GM21423 (cell line): ENCODE data around the gene DACT1.

Experiments
- ATAC-seq: cut with Tn5 transposase; IDR thresholded peaks from one replicate; pipeline ENCODE4 v1.9.1; 2021; ENCODE audit warnings: mild to moderate bottlenecking, moderate library complexity; ENCODE audit not compliant: unreplicated experiment

The DACT1 gene

GRCh38 chr14:58663494-58664111, 25.8 kb downstream of the DACT1 start:
- no peak for ATAC-seq

GRCh38 chr14:58665773-58666500, 28.2 kb downstream of the DACT1 start:
- ATAC-seq, result no peak

- ATAC-seq, result no peak
These were observed 29.0 kb downstream of the DACT1 start for GRCh38 chr14:58666737-58667136.

GRCh38 chr14:58667900-58668299, 30.1 kb downstream of the DACT1 start:
- ATAC-seq, result no peak

DNA sequence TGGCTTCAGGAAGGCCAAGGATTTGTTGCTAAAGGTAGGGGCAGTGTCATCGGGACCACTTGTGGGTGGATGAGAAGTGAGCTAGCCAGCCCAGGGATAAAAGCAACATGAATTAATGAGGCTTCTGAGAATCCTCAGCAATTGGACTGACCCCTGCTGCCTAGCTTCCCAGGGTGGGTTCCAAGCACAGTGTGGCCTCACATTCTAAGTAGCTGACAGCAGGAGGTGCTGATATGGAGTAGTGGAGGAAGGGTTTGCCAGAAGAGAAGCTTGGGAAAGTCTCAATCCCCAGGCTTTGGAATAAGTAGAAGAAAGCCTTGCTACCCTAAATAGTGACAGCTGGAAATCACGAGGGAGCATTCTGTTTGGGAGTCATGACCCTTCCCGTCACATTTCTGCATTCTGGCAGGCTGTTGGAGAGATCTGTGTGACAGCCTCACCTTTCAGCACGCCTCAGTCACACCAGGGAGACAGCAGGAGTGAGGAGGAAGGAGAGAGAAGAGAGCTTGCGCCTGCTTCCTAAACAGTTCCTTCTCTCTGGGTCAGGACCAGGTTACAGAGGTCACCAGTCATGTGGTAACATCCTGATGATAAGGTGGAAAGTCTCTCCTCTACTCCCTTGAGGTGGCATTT, 31.2 kb downstream of the DACT1 start:
- no peak for ATAC-seq

DNA sequence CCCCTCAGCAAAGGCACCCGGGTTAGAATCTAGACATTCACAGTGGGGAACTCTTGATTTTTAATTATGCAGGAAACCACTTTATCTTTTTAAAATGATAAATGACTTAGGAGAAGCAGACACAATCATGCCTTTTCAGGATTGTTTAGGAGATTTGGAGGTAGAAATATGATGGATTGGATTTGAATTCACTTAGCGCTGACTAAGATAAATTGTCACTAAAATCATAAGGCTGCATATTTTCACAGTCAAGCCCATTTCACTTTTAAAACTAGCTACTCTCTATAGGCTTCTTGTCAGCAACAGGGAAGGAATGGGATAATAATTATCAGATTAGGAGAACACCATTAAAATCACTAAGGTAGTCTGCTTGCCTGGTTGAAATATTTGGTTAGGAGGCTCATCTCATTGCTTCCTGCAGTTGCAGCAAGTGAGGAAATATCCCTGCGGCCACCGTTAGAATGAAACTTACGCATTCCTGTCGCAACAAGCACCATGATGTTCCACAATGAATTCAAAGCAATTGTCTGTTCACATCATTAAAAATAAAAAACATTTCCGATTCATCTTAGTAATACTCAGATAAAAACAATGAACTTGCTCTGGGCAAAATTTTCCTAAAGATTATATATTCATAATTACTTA, 31.9 kb downstream of the DACT1 start:
- ATAC-seq, result no peak

DNA sequence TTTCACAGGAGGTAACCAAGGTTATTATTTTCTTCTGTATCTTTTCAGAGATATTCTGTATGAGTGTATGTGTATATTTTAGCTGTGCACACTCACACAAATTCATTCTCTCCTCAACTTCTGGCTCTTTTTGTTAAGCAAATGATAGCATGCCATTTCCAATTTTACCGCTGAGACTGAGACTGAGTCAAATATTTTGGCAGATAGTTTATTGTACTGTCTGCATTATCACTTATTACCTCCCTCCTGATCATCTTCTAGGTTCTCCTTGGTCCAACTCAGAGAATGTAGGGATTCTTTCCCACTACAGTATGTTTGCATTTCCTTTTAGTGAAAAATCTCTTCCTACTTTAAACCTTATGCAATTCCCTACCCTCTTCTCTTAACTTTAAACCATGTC, 33.3 kb downstream of the DACT1 start:
- ATAC-seq, result no peak

GRCh38 chr14:58671436-58671835, 33.7 kb downstream of the DACT1 start:
- no peak for ATAC-seq

DNA sequence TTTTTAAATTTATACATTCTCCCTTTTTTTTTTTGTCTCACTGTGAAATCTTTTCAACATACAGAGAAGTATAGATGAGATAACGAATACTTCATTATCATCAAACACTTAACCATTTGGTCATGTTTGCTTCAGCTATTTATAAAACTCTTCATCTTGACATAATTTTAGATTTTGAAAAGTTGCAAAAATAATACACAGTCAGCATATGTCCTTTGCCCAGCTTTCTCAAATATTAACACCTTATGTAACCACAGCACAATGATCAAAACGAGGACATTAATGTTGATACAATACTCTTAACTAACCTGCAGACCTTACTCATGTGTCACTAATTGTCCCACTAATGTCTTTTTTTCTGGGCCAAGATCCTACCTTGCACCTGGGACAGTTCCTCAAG, 36.0 kb downstream of the DACT1 start:
- no peak for ATAC-seq

DNA sequence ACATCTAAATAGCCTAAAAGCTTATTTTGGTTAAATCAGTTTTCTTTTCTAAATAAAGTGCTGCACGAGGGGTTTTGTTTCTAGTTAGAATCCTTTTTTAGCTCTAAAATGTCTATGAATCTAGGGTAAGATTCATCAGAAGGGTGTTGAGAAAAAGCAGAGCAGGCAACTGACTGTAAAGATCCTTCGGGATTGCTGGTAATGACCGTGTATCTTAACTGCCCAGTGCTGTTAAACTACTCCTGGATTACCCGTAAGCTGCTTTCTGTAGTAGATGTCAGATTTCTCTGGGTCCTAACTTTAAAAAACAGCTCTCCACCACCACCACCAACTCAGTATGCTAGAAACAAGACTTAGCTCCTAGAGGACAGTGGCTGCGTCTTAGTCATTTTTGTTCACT, 39.2 kb downstream of the DACT1 start:
- ATAC-seq, result no peak

GRCh38 chr14:58677517-58677916, 39.8 kb downstream of the DACT1 start:
- ATAC-seq, result no peak

DNA sequence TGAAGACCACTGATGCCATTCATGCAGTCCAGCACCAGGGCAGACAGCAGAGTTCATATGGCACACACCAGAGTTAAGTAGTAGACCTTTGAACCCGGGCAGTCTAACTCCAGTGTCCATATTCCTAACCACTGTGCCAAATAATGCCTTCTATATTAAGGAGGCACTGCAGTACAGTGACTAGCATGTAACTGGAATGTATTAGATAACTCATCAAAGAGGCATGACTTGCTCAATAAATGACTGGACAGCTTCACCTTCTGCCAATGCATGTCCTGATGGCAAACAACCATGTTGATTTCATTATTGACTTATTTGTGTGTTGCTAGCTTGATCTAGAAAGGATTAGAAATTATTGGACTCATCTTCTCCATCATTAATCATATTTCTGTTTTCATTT, 40.2 kb downstream of the DACT1 start:
- no peak for ATAC-seq

- ATAC-seq, result no peak
These were observed 42.9 kb downstream of the DACT1 start for GRCh38 chr14:58680698-58681097.

DNA sequence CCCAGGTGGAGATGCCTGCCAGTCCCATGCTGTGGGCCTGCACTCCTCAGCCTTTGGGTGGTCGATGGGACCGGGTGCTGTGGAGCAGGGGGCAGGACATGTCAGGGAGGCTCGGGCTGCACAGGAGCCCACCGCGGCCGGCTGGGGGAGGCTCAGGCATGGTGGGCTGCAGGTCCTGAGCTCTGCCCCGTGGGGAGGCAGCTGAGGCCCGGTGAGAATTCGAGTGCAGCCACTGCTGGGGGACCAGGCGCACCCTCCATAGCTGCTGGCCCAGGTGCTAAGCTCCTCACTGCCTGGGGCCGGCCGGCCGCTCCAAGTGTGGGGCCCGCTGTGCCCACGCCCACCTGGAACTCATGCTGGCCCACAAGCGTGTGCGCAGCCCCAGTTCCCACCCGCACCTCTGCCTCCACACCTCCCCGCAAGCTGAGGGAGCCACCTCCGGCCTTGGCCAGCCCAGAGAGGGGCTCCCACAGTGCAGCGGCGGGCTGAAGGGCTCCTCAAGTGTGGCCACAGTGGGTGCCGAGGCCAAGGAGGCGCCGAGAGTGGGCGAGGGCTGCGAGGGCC, 49.6 kb downstream of the DACT1 start:
- ATAC-seq, result no peak

DNA sequence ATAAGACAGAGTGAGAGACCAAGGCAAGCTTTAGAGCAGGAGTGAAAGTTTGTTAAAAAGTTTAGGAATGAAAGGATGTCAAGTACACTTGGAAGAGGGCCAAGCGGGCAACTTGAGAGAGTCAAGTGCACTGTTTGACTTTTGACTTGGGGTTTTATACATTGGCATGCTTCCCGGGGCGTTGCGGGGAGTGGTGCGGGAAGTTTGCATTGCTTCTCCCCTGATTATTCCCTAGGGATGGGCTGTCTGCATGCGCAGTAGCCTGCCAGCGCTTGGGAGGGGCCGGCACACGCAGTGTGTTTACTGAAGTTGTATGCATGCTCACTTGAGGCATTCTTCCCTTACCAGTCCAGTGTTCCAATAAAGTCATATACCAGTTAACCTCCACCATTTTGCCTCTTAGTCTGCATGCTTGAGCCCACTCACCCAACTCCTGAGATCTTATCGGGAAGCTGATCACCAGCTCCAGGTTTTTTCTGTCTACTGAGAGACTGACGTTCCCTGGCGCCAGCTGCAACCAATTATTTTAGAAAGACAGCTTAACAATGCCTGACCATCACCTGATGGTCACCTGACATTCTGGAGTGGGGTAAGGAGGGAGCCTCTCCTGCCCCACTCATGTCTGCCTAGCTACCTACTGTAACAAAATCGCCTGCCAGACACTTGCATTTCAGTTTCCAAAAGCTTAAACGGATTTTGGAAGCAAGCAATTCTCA, 53.2 kb downstream of the DACT1 start:
- no peak for ATAC-seq

GRCh38 chr14:58693048-58693447, 55.3 kb downstream of the DACT1 start:
- ATAC-seq, result no peak

GRCh38 chr14:58695514-58695913, 57.8 kb downstream of the DACT1 start:
- ATAC-seq, result no peak

DNA sequence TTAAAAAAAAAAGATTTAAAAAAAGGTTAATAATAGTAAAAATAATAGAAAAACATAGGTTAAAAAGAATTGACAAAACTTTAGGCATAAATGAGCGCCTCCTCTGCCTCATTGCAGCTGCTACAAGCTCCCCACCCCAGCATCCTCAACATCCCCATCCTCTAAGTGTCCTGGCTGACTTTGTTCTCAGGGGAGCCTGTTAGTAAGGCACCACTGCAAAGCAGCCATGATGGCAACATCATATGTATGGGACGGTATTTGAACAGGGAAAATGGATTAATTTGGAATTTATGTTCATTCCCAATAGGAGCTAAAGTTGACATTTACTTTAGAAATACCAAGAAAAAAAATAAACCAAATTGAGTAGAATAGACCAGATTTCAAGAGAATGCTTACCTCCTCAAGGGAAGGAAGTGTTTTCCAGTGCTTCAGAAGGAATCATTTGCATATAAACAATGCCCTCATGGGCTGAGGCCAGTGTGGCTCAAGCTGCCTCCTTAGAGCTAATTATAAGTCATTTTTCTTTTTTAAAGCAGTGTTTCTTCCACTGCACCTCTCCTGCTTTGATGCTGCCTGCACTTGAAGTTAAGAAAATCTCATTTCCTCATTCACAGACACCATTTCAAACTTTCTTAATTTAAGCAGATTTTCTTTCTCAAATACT, 59.6 kb downstream of the DACT1 start:
- no peak for ATAC-seq
